OCI-LY3 (cell line): ENCODE results near the gene GAGE1.
"Not testable (repeated sequence)": the region's sequence is repeated elsewhere in the genome, so short reads cannot be mapped to it uniquely, and the experiment has no call there.

Experiments
- CTCF ChIP-seq: fragments of 200-600, 300-600 bp; sonication (generic); IDR thresholded peaks from 2 replicates; pipeline ENCODE4 v1.5.1; 2014; ENCODE audit warnings: antibody characterized with exemption, low read length, low read depth
- EZH2phosphoT487 ChIP-seq: fragments of 200-600 bp; shearing (Covaris generic); IDR thresholded peaks from 2 replicates; pipeline ENCODE4 v1.6.1; 2018; ENCODE audit warnings: antibody characterized with exemption, mixed run types, low read depth

- not testable (repeated sequence) for TF ChIP-seq CTCF, EZH2phosphoT487
Measured at GRCh38 chrX:49569152-49569551, 29.7 kb upstream of the GAGE1 start.
